OCI-LY7 (cell line): ENCODE measurements around the gene PEX7.

Experiments used
- CTCF ChIP-seq: fragments of 200-600 bp; sonication (generic); conservative IDR thresholded peaks from 2 replicates; pipeline ENCODE4 v1.5.1; 2014; ENCODE audit warnings: mild to moderate bottlenecking, antibody characterized with exemption, low read length, moderate library complexity, mixed read lengths
- EZH2phosphoT487 ChIP-seq: fragments of 200-600 bp; sonication (generic); IDR thresholded peaks from 2 replicates; pipeline ENCODE4 v1.6.1; 2018; ENCODE audit warnings: low read depth, borderline replicate concordance, mild to moderate bottlenecking, mixed run types, antibody characterized with exemption, low read length, moderate library complexity, mixed read lengths

DNA sequence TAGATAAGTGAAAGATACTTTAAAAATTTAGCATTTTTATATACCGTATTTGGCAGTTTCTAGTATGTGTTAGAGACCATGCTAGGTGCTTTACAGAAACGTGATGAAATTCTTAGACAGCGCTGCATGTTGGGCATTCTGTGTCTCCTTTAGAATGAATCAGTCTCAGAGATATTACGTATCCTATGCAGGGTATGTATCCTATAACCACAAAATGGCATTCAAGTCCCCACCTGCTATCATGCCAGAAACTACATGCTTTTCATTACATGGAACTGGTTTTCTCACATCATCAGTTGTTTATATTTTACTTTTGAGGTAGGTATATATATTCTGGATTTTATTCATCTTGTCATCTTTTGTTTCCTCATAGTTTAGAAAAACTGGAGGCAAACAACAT lies 42.3 kb downstream of the PEX7 start:
- TF ChIP-seq CTCF (no peak), EZH2phosphoT487 (no peak)
